GM18951 (cell line): Measurements from ENCODE around the gene C10orf143.

Experiments
- POLR2A ChIP-seq: IDR thresholded peaks from 4 replicates; pipeline ENCODE4 v1.6.1; 2011; ENCODE audit warnings: mild to moderate bottlenecking; ENCODE audit not compliant: insufficient read length, insufficient read depth; ENCODE audit errors: extremely low read depth
- in situ Hi-C: fragments of 300-500 bp; cut with MboI; formaldehyde crosslinking; loops from one replicate; pipeline ENCODE4 v1.12.0; 2022; ENCODE audit warnings: low sequenced_read_pairs, mixed read lengths, inconsistent platforms; ENCODE audit not compliant: unreplicated experiment

C10orf143 gene

GRCh38 chr10:130080461-130080814 lies 30.2 kb downstream of the C10orf143 start:
- TF ChIP-seq POLR2A = no peak
- in situ Hi-C loops = no loop called here

GRCh38 chr10:130079614-130080460 lies 30.8 kb downstream of the C10orf143 start:
- TF ChIP-seq POLR2A = no peak
- in situ Hi-C loops = no loop called here

GRCh38 chr10:130078120-130078519 lies 32.5 kb downstream of the C10orf143 start:
- in situ Hi-C loops = no loop called here
- no peak for TF ChIP-seq POLR2A

- no peak for TF ChIP-seq POLR2A
- in situ Hi-C loops = no loop called here
Observed at GRCh38 chr10:130076681-130077080, 33.9 kb downstream of the C10orf143 start.

- TF ChIP-seq POLR2A = no peak
- in situ Hi-C loops = no loop called here
Observed at GRCh38 chr10:130074639-130075038, 36.0 kb downstream of the C10orf143 start.

GRCh38 chr10:130073912-130074311 lies 36.7 kb downstream of the C10orf143 start:
- no peak for TF ChIP-seq POLR2A

GRCh38 chr10:130072247-130072646 lies 38.4 kb downstream of the C10orf143 start:
- TF ChIP-seq POLR2A = no peak
- in situ Hi-C loops = no loop called here

More at GRCh38 chr10:130073912-130074311, 36.7 kb downstream of the C10orf143 start:
- in situ Hi-C loops = no loop called here

GRCh38 chr10:130067893-130068292 lies 42.7 kb downstream of the C10orf143 start:
- no peak for TF ChIP-seq POLR2A
- in situ Hi-C loops = no loop called here

GRCh38 chr10:130066743-130067142 lies 43.9 kb downstream of the C10orf143 start:
- in situ Hi-C loops = no loop called here
- TF ChIP-seq POLR2A = no peak

- TF ChIP-seq POLR2A = no peak
- in situ Hi-C loops = no loop called here
Observed at GRCh38 chr10:130065251-130065650, 45.4 kb downstream of the C10orf143 start.

GRCh38 chr10:130064783-130065182 lies 45.8 kb downstream of the C10orf143 start:
- in situ Hi-C loops = no loop called here
- no peak for TF ChIP-seq POLR2A

- in situ Hi-C loops = no loop called here
- TF ChIP-seq POLR2A = no peak
Observed at GRCh38 chr10:130062976-130063375, 47.7 kb downstream of the C10orf143 start.

GRCh38 chr10:130062201-130062600 lies 48.4 kb downstream of the C10orf143 start:
- in situ Hi-C loops = no loop called here

GRCh38 chr10:130061760-130062159 lies 48.9 kb downstream of the C10orf143 start:
- no peak for TF ChIP-seq POLR2A
- in situ Hi-C loops = no loop called here

More at GRCh38 chr10:130062201-130062600, 48.4 kb downstream of the C10orf143 start:
- TF ChIP-seq POLR2A = no peak
